OCI-LY3 (cell line): ENCODE data around the gene STAP1.

Experiments
- CTCF ChIP-seq: fragments of 200-600, 300-600 bp; sonication (generic); IDR thresholded peaks from 2 replicates; pipeline ENCODE4 v1.5.1; 2014; ENCODE audit warnings: antibody characterized with exemption, low read length, low read depth
- EZH2phosphoT487 ChIP-seq: fragments of 200-600 bp; shearing (Covaris generic); IDR thresholded peaks from 2 replicates; pipeline ENCODE4 v1.6.1; 2018; ENCODE audit warnings: antibody characterized with exemption, mixed run types, low read depth

- TF ChIP-seq CTCF = no peak
- no peak for TF ChIP-seq EZH2phosphoT487
Observed at GRCh38 chr4:67520141-67520540, 38.4 kb upstream of the STAP1 start.
